Immature natural killer cell (primary cell): ENCODE measurements around the gene DAZL. TPM values are rescaled to one million over a fixed set of nuclear protein-coding genes. Genes with fewer than 3 reads are reported as not detected.

Experiments
- DNase-seq, 3 donors: peaks; one replicate each; pipeline ENCODE4 v3.0.0; 2022; ENCODE audit warnings: mixed read lengths in 1 of 3
- H3K27ac Mint-ChIP-seq, 6 donors: one replicate each; pipeline ENCODE4 v1.8.0; 2020; ENCODE audit warnings: mixed read lengths in 6 of 6, mild to moderate bottlenecking in 5 of 6, inconsistent platforms in 4 of 6, moderate library complexity in 3 of 6
- H3K27me3 Mint-ChIP-seq, 3 donors: one replicate each; pipeline ENCODE4 v1.8.0; 2020 to 2021; ENCODE audit warnings: low read depth in 3 of 3, mild to moderate bottlenecking in 3 of 3, mixed read lengths in 3 of 3, moderate library complexity in 3 of 3, inconsistent platforms in 1 of 3
- H3K36me3 Mint-ChIP-seq, 3 donors: one replicate each; pipeline ENCODE4 v1.8.0; 2020; ENCODE audit warnings: mixed read lengths in 3 of 3, inconsistent platforms in 2 of 3, mild to moderate bottlenecking in 2 of 3
- H3K4me1 Mint-ChIP-seq, 2 donors: one replicate each; pipeline ENCODE4 v1.8.0; 2020; ENCODE audit warnings: inconsistent platforms in 2 of 2, mild to moderate bottlenecking in 2 of 2, mixed read lengths in 2 of 2, moderate library complexity in 1 of 2
- H3K4me3 Mint-ChIP-seq, 5 donors: one replicate each; pipeline ENCODE4 v1.8.0; 2020; ENCODE audit warnings: mild to moderate bottlenecking in 5 of 5, mixed read lengths in 5 of 5, inconsistent platforms in 3 of 5, moderate library complexity in 3 of 5
- H3K9me3 Mint-ChIP-seq, 6 donors: one replicate each; pipeline ENCODE4 v1.8.0; 2020; ENCODE audit warnings: mild to moderate bottlenecking in 6 of 6, mixed read lengths in 6 of 6, inconsistent platforms in 4 of 6, moderate library complexity in 3 of 6
- polyA plus RNA-seq, 3 donors: library from polyadenylated mRNA; unstranded; fragments of 300-500 nt; fragmentation: Illumina TruSeq; gene quantifications; one replicate each; pipeline ENCODE4 v1.2.3, GENCODE V29; 2021

The DAZL gene
- polyA plus RNA-seq, 3 donors from 2014 or later: not detected

- Mint-ChIP-seq H3K27me3 (peaks cover 0 to 10% (median under 1%) of the 10 kb centered on the region in 3 donors), H3K27ac (peak overlapping the region; percentile 79 to 91 (median 88)), H3K4me1 (peaks cover 73 to 89% of the 10 kb centered on the region in 2 donors), H3K4me3 (peak overlapping the region; percentile 56 to 86 (median 74)), H3K36me3 (no peaks in the 10 kb centered on the region), H3K9me3 (no peaks in the 10 kb centered on the region)
- DNase-seq: peak; percentile 76 to 79 (median 78)
Measured at GRCh38 chr3:16546186-16547010, 58.8 kb downstream of the DAZL start.

GRCh38 chr3:16545413-16546185 lies 59.6 kb downstream of the DAZL start:
- no peak for DNase-seq
- H3K36me3 Mint-ChIP-seq: no peaks in the 10 kb centered on the region
- H3K4me3 Mint-ChIP-seq: peak overlapping the region; percentile 56 to 86 (median 74)
- peaks cover 69 to 92% of the 10 kb centered on the region in 2 donors for H3K4me1 Mint-ChIP-seq
- peak overlapping the region; percentile 79 to 91 (median 88) for H3K27ac Mint-ChIP-seq
- peaks cover 0 to 9% (median 0%) of the 10 kb centered on the region in 3 donors for H3K27me3 Mint-ChIP-seq
- H3K9me3 Mint-ChIP-seq: no peaks in the 10 kb centered on the region

- Mint-ChIP-seq H3K4me1 (peaks cover 64 to 85% of the 10 kb centered on the region in 2 donors), H3K27ac (peak overlapping the region; percentile 41 to 89 (median 73))
- no peak for DNase-seq
Measured at GRCh38 chr3:16543242-16543864, 61.9 kb downstream of the DAZL start.

GRCh38 chr3:16538507-16538906 lies 66.7 kb downstream of the DAZL start:
- Mint-ChIP-seq H3K9me3 (no peaks in the 10 kb centered on the region), H3K27ac (no peak overlapping the region), H3K4me3 (no peak overlapping the region), H3K4me1 (peaks cover 16 to 36% of the 10 kb centered on the region in 2 donors), H3K27me3 (peaks cover 0 to 9% (median 1%) of the 10 kb centered on the region in 3 donors), H3K36me3 (peaks cover 0 to 4% (median 0%) of the 10 kb centered on the region in 3 donors)
- no peak for DNase-seq

More at GRCh38 chr3:16543242-16543864, 61.9 kb downstream of the DAZL start:
- H3K27me3 Mint-ChIP-seq: peaks cover 1 to 9% (median 2%) of the 10 kb centered on the region in 3 donors
- no peaks in the 10 kb centered on the region for H3K9me3 Mint-ChIP-seq
- peaks cover 0 to 4% (median 0%) of the 10 kb centered on the region in 3 donors for H3K36me3 Mint-ChIP-seq
- H3K4me3 Mint-ChIP-seq: peak overlapping the region; percentile 44 to 83 (median 64)

- no peak overlapping the region for H3K27ac Mint-ChIP-seq
- peaks cover 0 to 4% (median 0%) of the 10 kb centered on the region in 3 donors for H3K36me3 Mint-ChIP-seq
- DNase-seq: no peak
- no peak overlapping the region for H3K4me3 Mint-ChIP-seq
- no peaks in the 10 kb centered on the region for H3K9me3 Mint-ChIP-seq
- H3K27me3 Mint-ChIP-seq: peaks cover 0 to 9% (median 1%) of the 10 kb centered on the region in 3 donors
- peaks cover 5 to 21% of the 10 kb centered on the region in 2 donors for H3K4me1 Mint-ChIP-seq
Measured at GRCh38 chr3:16536996-16537395, 68.2 kb downstream of the DAZL start.

Other genes with a start within 250 kb of the DAZL start
- 100 to 1,000 TPM in 2 of 3 donors, 10 to 100 TPM in 1; 96.5 to 194 (median 109) TPM for gene RFTN1, start 91.7 kb downstream of the DAZL start, polyA plus RNA-seq